Measurements from ENCODE around the gene AMBRA1. TPM values are rescaled to one million over a fixed set of nuclear protein-coding genes. Genes with fewer than 3 reads are reported as not detected.

Gene AMBRA1
- total RNA-seq, 1 donor from 2014 or later = 45.8 TPM

DNA sequence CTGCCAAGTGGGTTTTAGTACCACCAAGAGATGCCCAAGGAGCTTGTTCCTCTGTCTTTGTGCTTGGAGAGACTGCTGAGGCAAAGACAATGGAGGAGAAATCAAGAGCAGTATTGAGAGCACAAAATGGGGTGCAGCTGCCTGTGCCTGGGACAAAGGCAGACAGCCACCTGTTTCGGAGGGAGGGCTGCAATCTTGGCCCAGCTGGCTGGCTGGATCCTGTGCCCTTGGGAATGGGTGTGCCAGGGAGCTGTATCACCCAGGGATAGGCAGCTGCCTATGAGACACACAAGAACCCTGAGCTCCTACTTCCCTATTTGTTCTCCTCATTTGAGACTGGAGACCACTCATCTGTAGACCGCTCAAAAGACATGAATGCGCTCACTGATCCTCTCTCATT is 178.9 kb downstream of the AMBRA1 start:
- H3K4me3 Mint-ChIP-seq = no peak overlapping the region
- H3K4me1 Mint-ChIP-seq = peaks cover 14% of the 10 kb centered on the region
- H3K27me3 Mint-ChIP-seq (ENCODE audit: low read depth) = no peaks in the 10 kb centered on the region
- DNase-seq (ENCODE audit: low read depth, low spot score) = no peak
- TF ChIP-seq CTCF (conservative IDR thresholded peaks at IDR 0.05) = no peak
- H3K9me3 Mint-ChIP-seq = no peaks in the 10 kb centered on the region
- H3K36me3 Mint-ChIP-seq (ENCODE audit: low read depth) = peaks cover 4% of the 10 kb centered on the region
- H3K27ac Mint-ChIP-seq (ENCODE audit: unreplicated experiment) = no peak overlapping the region

DNA sequence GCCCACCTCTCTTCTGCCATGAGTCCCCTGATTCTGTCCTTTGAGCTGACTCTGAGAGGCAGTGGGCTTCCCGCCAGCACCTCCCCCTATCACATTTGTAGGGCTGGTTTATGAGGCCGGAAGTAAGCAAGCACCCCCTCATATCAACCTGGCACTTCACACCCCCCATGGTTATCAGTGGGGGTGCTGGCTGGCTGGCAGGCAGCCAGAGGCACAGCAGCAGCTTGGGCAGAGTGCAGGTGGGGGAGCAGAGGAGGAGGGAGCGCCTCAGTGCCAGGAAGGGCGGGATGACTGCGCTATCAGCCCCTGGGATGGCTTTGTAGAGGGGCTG is 179.4 kb downstream of the AMBRA1 start:
- Mint-ChIP-seq H3K4me3 (no peak overlapping the region), H3K27me3 (ENCODE audit: low read depth) (no peaks in the 10 kb centered on the region), H3K27ac (ENCODE audit: unreplicated experiment) (no peak overlapping the region), H3K9me3 (no peaks in the 10 kb centered on the region), H3K4me1 (peaks cover 14% of the 10 kb centered on the region), H3K36me3 (ENCODE audit: low read depth) (peaks cover 4% of the 10 kb centered on the region)
- DNase-seq (ENCODE audit: low read depth, low spot score) = no peak
- no peak for TF ChIP-seq CTCF (conservative IDR thresholded peaks at IDR 0.05)

DNA sequence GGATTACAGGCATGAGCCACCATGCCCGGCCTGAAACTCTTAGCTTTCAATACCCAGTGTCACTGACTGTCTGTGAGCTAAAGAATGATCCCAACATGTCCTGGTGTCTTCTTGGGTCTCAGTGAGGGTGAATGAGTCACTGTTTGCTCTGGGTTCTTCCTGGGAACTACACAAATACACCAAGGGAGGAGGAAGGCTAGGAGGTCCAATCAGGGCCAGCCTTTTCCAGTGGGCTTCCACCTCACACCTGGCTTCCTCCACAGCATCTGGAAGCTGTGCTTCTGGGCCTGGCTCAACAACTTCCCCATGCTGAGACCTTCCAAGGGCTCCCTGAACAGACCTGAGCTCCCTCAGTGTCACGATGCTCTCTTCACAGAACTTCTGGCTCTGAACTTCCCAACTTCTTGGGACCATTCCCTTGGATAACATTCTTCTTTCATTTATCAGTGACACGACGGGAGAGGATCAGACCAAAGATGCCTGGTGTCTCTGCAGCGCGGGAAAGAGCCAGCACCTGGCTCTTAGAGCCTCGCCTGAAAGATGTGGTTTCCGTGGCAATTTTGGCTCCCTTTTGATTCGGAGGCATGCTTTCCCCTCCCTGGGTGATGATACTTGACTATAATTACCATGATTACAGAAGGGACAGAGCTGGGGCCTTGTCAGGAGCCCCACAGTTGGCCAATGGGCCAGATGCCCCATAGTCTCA is 179.9 kb downstream of the AMBRA1 start:
- Mint-ChIP-seq H3K36me3 (ENCODE audit: low read depth) (peaks cover 4% of the 10 kb centered on the region), H3K27ac (ENCODE audit: unreplicated experiment) (no peak overlapping the region), H3K27me3 (ENCODE audit: low read depth) (no peaks in the 10 kb centered on the region), H3K4me1 (peaks cover 12% of the 10 kb centered on the region), H3K4me3 (no peak overlapping the region), H3K9me3 (no peaks in the 10 kb centered on the region)
- TF ChIP-seq CTCF (conservative IDR thresholded peaks at IDR 0.05) = no peak
- no peak for DNase-seq (ENCODE audit: low read depth, low spot score)

GRCh38 chr11:46410021-46410420 is 183.8 kb downstream of the AMBRA1 start:
- H3K9me3 Mint-ChIP-seq = no peaks in the 10 kb centered on the region
- peaks cover 3% of the 10 kb centered on the region for H3K4me1 Mint-ChIP-seq
- no peaks in the 10 kb centered on the region for H3K36me3 Mint-ChIP-seq (ENCODE audit: low read depth)
- peak overlapping the region; percentile 78 for H3K27ac Mint-ChIP-seq (ENCODE audit: unreplicated experiment)
- no peak overlapping the region for H3K4me3 Mint-ChIP-seq
- H3K27me3 Mint-ChIP-seq (ENCODE audit: low read depth) = no peaks in the 10 kb centered on the region
- TF ChIP-seq CTCF (conservative IDR thresholded peaks at IDR 0.05) = no peak
- DNase-seq (ENCODE audit: low read depth, low spot score) = no peak

GRCh38 chr11:46408407-46408986 is 185.3 kb downstream of the AMBRA1 start:
- peaks cover 3% of the 10 kb centered on the region for H3K4me1 Mint-ChIP-seq

More at GRCh38 chr11:46408407-46408986, 185.3 kb downstream of the AMBRA1 start:
- no peak for TF ChIP-seq CTCF (conservative IDR thresholded peaks at IDR 0.05)
- no peak for DNase-seq (ENCODE audit: low read depth, low spot score)
- H3K36me3 Mint-ChIP-seq (ENCODE audit: low read depth) = no peaks in the 10 kb centered on the region
- H3K9me3 Mint-ChIP-seq = no peaks in the 10 kb centered on the region
- no peak overlapping the region for H3K4me3 Mint-ChIP-seq
- H3K27me3 Mint-ChIP-seq (ENCODE audit: low read depth) = no peaks in the 10 kb centered on the region
- H3K27ac Mint-ChIP-seq (ENCODE audit: unreplicated experiment) = no peak overlapping the region

Measured in neural crest cell (in vitro differentiated cells).